Stimulated activated CD4-positive, alpha-beta T cell treated with anti-CD3 and anti-CD28 coated beads, Interleukin-1b, Interleukin-23, amount 100 ng/mL, for 24 hours (primary cell): ENCODE data around the gene RARB.

Source experiments
- DNase-seq, 4 experiments: peaks; one replicate each; pipeline ENCODE4 v3.0.0-alpha.2; 2020; ENCODE audit warnings: low read depth in 4 of 4, low spot score in 1 of 4

RARB gene

DNA sequence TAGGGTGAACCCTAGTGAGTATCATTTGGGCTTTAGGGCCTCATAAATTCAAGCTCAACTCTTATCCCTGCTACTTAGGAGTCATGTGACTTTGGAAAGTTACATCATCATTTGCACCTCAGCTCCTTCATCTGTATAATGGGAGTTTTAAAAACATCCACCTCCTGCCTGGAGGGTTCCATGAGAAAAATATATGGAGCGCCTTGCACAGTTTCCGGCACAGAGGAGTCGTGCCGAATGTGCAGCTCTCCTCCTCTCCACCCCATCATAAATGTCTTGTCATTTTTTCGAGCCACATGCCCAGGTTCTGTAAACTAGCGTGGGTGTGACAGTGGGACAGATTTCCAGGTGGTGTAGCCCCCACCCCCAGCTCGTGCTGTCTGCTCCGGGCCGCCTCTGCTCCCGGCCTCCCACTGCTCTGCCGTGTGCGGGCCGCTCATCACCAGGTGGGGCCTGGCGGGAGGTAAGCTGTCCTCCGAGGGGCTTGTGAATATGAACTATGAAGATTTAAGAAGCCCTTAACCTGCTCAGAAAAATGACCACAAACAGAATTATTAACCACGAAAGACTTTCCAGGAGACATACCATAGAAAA lies 146.2 kb downstream of the RARB start:
- DNase-seq: no peak

DNA sequence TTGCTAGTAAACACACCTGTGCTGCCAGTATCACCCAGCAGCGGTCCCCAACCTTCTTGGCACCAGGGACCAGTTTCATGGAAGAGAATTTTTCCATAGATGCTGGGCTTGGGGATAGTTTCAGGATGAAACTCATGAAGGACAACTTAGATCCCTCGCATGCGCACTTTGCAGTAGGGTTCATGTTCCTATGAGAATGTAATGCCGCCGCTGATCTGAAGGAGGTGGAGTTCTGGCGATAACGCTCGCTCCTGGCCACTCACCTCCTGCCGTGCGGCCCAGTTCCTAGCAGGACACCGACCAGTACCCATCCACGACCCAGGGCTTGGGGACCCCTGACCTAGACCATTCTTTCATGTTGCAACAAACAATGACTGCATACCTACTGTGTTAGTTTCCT lies 146.9 kb downstream of the RARB start:
- DNase-seq: no peak

GRCh38 chr3:25576146-25576545 lies 148.1 kb downstream of the RARB start:
- DNase-seq: no peak

- no peak for DNase-seq
Measured at GRCh38 chr3:25576831-25577454, 148.9 kb downstream of the RARB start.

DNA sequence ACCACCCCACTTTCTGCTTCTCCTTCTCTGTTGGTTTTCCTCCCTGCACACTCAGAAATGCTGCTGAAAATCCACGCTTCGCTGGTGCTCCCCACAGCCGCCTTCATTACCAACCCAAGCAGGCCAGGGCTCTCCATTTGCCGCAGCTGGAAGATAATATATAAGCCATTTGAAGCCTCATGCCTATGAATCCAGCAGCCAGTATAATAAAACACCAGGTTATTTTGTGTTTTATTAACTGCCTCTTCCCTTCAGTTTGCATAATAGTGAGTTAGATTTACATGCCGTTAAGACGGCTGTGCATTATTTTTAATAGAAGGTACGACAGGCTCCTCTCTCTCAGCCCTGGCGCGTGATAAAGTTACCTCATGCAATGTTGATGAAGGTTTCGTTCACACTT lies 150.0 kb downstream of the RARB start:
- DNase-seq: no peak

- no peak for DNase-seq
Measured at GRCh38 chr3:25580534-25580933, 152.5 kb downstream of the RARB start.

DNA sequence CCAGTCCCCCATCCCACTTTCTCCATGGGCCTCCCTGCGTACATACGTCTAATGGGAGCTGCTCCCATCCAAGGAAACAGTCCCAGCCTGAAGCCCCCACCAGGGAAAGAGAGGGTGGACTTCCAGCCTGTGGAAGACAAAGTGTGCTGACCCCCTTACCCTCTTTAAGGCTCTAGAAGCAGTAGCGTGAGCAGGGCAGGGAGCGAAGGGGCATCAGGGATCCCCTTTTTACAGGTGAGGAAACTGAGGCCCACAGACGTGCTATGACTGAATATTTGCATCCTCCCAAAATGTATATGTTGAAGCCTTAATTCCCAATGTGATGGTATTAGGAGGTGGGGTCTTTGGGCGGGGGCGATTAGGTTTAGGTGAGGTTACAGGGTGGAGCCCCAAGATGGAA lies 153.3 kb downstream of the RARB start:
- DNase-seq: no peak

DNA sequence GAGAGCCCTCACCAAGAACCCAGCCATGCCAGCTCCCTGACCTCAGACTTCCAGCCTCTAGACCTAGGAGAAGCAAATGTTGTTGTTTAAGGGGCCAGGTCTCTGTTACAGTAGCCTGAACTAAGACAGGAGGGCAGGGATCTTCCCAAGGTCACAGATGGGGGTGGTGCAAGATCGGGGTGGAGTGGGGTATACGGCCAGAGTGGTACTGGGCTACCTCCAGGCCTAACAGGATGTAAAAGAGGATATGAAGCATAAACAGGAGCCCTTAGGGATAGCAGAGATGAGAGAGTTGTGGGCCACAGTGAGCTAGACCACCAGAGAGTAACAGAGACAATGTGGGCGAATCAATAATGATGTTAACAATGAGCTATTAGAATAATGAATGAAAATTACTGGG lies 153.8 kb downstream of the RARB start:
- no peak for DNase-seq

- no peak for DNase-seq
Measured at GRCh38 chr3:25582242-25582641, 154.2 kb downstream of the RARB start.

GRCh38 chr3:25583343-25583742 lies 155.3 kb downstream of the RARB start:
- no peak for DNase-seq

- no peak for DNase-seq
Measured at GRCh38 chr3:25584011-25584789, 156.1 kb downstream of the RARB start.

DNA sequence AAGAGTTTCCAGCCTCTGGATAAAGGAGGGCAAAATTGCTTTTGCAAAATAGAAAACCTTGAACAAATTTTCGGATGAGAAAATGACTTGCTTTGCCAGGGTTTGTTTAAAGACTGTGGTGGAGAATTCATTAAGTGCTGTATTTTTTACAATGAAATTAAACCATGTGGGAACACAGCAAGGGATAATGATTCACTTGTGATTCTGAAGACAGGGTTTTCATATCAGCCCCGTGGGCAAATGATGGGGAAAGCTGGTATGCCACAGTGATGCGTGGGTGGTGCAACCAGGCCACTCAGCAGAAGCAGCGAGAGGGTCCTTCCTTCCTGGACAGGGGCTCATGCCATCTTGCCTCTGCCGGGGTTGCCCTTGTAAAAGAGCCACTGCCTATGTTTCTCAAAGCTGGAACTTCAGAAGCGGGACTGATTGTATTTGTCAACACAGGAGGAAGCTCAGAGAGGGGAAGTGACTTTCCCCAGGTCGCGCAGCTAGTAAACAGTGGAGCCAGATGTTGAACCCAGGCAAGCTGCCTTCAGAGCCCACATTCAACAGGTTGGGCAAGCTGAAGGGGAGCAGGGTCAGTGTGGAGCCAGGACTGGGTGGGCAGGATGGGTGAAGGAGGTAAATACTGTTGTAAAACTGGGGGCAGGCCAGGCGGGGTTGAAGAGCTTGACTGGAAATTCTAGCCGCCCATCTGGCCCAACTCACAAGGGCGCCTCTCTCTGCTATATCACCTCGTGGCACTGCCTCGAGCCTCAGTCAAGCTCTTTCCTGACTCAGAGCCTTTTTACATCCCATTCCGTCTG lies 157.5 kb downstream of the RARB start:
- DNase-seq: no peak

GRCh38 chr3:25586167-25586505 lies 158.1 kb downstream of the RARB start:
- DNase-seq: no peak

GRCh38 chr3:25586553-25586952 lies 158.5 kb downstream of the RARB start:
- no peak for DNase-seq

GRCh38 chr3:25587094-25587493 lies 159.0 kb downstream of the RARB start:
- no peak for DNase-seq

DNA sequence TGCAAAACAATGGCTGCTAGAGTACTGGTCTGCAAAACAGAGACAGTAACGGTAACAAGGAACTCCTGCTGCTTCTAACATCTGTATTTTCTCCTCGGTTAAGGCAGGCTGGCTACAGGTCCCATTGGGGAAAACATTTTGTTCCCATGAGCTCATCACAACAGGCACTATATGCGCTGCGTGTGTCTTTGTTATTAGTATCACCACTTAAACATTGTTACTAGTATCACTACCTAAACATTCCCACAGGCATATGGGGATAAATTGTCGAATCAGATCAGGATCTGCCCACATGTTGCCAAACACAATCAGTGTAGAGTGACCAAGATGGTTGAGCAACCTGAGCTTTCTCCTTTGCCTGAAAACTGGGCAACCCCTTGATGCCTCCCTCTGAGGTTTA lies 159.5 kb downstream of the RARB start:
- no peak for DNase-seq

- no peak for DNase-seq
Measured at GRCh38 chr3:25587975-25588374, 159.9 kb downstream of the RARB start.

DNA sequence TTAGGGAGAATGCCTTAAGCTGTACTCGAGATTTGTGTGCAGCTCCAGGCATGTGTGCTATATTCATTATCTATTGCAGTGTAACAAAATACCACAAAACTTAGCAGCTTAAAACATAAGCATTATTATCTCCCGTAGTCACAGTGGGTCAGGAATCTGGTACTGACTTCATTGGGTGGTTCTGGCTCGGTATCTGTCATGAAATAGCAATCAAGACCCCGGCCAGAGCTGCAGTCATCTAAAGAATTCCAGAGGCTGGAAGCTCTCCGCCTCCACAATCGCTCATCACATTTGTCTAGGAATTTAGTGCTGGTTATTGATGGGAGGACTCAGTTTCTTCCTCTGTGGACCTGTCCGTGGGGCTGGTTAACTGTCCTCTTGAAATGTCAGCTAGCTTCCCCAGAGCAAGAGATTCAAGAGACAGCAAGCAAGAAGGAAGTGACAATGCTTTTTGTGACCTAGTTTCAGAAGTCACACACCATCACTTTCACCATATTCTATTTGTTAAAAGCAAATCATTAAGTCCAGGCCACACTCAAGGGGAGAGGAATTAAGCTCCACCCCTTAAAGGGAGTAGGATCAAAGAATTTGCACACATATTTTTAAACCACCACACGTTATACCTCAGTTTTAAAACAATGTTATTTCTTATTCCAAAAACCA lies 160.5 kb downstream of the RARB start:
- no peak for DNase-seq

DNA sequence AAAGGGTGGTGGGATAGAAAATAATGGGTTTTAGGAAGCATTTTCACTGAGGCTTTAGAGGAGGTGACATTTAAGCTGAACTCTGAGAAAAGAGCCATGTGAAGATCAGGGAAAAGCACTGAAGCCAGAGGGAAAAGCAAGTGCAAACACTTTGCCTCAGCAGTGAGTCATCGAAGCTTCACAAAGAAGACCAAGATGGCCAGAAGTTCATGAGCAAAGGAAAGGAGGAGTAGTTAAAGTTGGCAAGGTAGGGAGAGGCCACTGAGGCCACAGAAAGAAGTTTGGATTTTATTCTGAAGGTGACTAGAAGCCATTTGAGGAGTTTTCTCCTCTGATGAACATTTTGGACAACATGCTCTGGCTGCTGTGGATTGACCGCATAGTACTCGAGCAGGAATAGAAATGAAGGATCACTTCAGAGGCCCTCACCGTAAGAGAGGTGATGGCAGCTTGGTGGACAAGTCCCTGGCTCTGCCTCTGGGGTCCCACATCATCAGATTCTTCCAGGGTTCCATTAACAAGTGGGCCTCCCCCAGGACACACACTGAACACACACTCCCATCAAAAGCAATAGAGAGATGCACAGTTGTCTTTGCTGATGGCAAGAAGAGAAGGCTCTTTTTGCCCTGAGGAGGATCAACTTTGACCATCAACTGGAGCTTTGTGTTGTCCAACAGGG lies 161.2 kb downstream of the RARB start:
- no peak for DNase-seq

- no peak for DNase-seq
Measured at GRCh38 chr3:25589783-25590258, 161.8 kb downstream of the RARB start.
